ENCODE data around the gene WDR74.

- TF ChIP-seq ZNF699 (CRISPR knock-in tag; IDR thresholded peaks at IDR 0.05; ENCODE audit: insufficient replicate concordance): no peak
- TF ChIP-seq GABPA (tag; conservative IDR thresholded peaks at IDR 0.05; ENCODE audit: low read depth): no peak
- no peak for TF ChIP-seq USF1 (CRISPR knock-in tag; IDR thresholded peaks at IDR 0.05)
- TF ChIP-seq MTA2 (IDR thresholded peaks at IDR 0.05; ENCODE audit: low read depth): no peak
These were observed 22.8 kb downstream of the WDR74 start for GRCh38 chr11:62816557-62816956.

Data from K562 (cell line).